Measurements from ENCODE around the gene ADPRHL1.

The ADPRHL1 gene

GRCh38 chr13:113452942-113453901, at the start of gene ADPRHL1:
Gene ADPRHL1, minus strand, starts transcription at chr13:113453488. Its CDS starts 51 bp downstream, at chr13:113453437.
- peak; percentile 70 for DNase-seq (ENCODE audit: low spot score)

- DNase-seq (ENCODE audit: low spot score), result no peak
Measured at GRCh38 chr13:113502686-113503085, 49.4 kb upstream of the ADPRHL1 start.

GRCh38 chr13:113500530-113501265, 47.4 kb upstream of the ADPRHL1 start:
- no peak for DNase-seq (ENCODE audit: low spot score)

DNA sequence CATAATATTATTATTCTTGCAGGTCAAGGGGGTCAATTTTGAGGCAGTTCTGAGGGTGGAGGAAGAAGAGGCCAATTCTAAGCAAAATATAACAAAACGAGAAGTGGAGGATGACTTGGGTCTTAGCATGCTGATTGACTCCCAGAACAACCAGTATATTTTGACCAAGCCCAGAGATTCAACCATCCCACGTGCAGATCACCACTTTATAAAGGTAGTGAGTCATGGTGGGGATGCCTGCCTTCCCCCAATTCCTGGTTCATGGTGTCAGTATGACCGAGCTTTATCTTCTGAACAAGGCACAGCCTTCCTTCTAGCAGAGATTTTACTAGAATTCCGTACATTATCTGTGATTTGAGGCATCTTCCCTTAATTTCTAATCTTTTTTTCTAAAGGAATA, 46.6 kb upstream of the ADPRHL1 start:
- DNase-seq (ENCODE audit: low spot score), result no peak

GRCh38 chr13:113498905-113499304, 45.6 kb upstream of the ADPRHL1 start:
- no peak for DNase-seq (ENCODE audit: low spot score)

- DNase-seq (ENCODE audit: low spot score), result no peak
Measured at GRCh38 chr13:113497217-113497616, 43.9 kb upstream of the ADPRHL1 start.

GRCh38 chr13:113495494-113496210, 42.4 kb upstream of the ADPRHL1 start:
- no peak for DNase-seq (ENCODE audit: low spot score)

DNA sequence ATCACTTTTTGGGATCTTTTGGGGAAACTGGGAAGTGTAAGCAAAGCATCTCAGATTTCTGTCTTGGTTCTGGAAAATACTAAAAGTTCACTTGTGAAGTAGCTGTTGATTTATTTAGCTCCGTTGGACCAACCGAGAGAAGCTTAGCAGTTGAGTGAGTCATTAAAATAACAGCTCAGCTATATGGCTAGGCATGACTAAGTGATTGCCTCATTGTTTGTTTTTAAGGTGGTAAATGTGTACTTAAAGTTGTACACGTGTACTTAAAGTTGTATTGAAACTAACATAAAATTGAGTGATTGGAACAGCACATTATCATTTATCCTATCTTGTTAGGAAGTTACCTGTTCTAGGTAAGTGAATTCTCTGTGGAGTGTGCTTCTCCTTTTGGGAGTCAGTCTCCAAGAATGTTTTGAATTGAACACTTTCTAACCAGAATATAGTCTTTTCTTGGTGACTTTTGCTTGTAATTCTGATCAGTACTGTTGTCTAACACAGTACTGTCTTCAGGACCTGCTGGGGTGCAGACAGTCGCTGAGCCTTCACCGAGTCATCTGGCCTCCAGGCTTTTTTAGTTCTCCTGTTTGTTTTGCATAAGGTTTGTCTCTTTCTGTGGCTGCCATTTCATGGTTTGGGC, 40.1 kb upstream of the ADPRHL1 start:
- no peak for DNase-seq (ENCODE audit: low spot score)

- DNase-seq (ENCODE audit: low spot score), result no peak
Measured at GRCh38 chr13:113491982-113492381, 38.7 kb upstream of the ADPRHL1 start.

DNA sequence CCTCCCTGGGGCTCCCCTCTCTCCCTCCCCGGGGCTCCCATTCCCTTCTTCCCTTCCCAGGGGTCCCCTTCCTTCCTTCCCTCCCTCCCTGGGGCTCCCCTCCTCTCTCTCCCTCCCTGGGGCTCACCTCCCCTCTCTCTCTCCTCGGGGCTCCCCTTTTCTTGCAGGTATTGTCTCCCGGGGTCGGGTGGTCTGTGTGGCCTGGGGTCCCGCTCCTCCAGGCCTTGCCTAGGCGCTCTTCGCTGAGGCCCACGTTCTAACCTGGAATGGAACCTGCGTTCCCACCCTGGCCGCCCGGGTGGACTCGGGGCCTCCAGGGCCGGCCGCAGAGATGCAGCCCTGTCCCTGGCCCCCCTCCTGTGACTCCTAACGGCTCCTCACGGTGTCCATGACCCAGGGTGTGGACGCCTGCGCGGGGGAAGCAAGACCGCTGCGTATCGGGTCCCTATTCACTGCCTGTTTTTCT, 38.2 kb upstream of the ADPRHL1 start:
- no peak for DNase-seq (ENCODE audit: low spot score)

DNA sequence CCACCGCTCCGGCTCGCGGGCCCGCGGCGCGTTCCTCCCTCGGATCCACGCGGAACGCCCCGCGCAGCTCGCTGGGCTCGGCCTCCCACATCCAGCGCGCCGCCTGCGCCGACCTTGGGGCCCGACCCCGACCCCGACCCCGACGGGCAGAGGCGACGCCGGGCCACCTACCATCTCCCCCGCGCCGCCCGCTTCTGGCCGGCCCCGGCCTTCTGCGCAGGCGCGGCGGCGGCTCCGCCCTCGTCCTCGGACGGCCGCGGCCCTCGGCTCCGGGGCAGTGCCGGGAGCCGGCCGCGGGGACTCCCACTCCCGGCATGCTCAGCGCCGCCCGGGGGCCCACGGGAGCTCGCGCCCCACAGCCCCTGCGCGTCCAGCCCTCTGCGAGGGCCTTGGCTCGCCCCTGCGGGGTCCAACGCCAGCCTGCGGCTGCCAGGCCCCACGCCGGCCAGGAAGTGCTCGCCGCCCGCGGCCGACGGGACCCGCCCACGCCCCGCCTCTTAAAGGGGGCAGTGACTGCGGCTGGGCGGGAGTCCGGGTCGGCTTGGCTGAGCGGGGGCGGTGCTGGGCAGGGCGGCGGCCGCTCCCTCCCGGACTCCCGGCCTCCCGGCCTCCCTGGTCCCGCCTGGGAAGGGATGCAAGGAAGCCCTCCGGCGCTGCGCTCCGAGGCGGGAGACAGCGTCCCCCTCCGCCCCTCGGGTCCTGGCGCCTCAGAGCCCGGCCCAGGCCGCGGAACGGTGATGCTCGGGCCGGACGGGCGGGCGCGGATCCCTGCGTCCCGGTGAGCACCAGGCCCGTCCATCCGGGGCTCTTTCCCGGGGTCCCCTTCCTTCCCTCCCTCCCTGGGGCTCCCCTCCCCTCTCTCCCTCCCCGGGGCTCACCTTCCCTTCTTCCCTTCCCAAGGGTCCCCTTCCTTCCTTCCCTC, 37.5 kb upstream of the ADPRHL1 start, which contains the start of gene DCUN1D2:
Gene DCUN1D2, minus strand, starts transcription at position 216 of the 922 bp plus-strand sequence. Its CDS starts 42 bp downstream, at position 174.
- DNase-seq (ENCODE audit: low spot score), result peak; percentile 96

DNA sequence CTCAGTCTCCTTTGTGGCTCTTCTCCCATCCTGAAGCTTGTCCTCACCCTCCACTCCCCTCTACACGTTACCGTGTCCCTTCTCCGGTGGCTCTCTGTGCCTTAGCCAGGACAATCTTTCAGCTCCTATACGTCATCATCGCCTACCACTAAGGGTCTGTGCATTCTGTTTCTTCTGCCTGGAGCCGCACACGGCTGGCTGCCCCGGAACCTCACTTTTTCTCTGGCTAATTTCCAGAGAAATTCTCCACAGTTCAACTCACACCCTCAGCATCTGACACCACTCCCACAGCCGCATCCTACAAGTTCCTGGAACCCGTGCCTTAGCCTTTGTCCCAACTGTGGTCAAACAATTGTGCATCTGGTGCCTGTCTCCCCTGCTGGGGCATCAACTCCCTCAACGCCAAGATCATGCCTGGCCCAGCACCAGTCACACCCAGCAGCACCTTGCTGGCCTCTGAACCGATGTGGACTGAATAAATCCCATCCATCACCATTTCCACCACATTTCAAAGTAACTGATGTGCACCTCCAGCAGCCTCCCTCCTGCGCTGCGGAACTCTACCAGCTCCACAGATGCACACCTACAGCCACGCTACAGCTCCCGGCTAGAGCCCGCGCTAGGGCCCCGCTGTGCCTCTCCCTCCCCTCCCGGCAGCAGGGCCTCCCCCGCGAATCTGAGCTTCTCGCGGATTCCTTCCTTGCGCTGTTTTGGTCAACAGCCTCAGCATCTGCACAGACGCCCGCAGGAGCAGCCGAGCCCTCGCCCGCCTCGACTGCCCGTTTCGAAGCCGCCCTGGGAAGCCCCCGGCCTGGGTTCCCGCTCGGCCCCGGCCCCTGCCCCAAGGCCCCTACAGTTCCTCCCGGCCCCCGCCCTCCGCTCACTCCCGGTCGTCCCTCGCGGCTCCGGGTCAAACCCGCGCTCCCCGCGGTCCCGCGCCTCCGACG, 36.5 kb upstream of the ADPRHL1 start:
- DNase-seq (ENCODE audit: low spot score), result no peak

DNA sequence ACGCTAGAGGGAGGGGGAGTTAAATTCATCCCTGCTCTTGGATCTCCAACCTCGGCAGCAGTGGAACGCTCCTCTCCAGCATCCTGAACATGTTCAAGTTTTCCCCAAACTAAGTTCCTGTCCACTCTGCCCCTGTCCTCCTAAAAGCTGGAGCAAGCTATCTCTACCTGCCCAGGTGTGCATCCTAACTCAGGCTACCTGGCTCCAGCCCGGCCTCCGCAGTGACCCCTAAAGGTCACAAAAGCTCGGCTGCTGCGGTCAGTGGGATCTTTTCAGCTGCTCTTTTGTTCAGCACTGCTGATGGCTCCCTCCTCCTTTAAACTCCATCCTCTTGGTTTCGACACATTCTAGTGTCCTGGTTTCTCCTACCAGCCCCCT, 35.9 kb upstream of the ADPRHL1 start:
- DNase-seq (ENCODE audit: low spot score), result no peak

GRCh38 chr13:113488283-113488682, 35.0 kb upstream of the ADPRHL1 start:
- no peak for DNase-seq (ENCODE audit: low spot score)

DNA sequence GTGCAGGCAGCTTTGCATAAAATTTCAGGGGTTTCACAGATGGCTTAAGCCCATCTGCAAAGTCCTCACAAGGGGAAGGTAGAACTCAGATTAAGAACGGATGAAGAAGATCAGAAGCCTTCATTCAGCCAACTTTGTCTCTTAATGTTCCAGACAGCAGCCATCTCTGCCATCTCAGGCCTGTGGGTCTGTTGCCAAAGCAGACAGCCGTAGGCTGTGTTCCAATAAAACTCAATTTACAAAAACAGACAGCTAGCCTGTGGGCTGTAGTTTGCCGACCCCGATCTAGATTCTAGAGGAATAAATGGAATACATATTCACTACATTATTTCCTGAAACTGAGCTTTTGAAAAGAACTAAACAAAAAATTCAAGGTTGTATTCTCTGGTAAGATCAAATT, 33.4 kb upstream of the ADPRHL1 start:
- no peak for DNase-seq (ENCODE audit: low spot score)

DNA sequence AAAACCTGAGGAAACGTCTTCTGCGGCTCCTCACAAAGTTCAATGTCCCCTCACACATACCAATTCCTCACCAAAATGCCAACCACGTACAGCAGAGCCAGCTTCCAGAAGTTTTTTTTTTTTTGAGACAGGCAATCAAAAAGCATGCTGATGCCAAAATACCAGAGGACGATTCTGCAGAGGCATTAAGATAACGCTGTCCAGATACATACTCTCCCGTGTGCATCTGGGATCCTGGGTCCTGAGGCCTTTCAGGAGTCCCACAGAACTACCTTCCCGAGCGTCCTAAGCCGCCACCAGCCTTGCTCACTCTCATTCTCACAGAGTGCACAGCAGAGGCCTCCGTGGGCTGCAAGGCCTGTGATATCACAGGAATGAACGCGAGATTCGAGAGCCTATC, 32.3 kb upstream of the ADPRHL1 start:
- DNase-seq (ENCODE audit: low spot score), result no peak

GRCh38 chr13:113483504-113484293, 30.4 kb upstream of the ADPRHL1 start:
- no peak for DNase-seq (ENCODE audit: low spot score)

- DNase-seq (ENCODE audit: low spot score), result no peak
Measured at GRCh38 chr13:113483081-113483480, 29.8 kb upstream of the ADPRHL1 start.

DNA sequence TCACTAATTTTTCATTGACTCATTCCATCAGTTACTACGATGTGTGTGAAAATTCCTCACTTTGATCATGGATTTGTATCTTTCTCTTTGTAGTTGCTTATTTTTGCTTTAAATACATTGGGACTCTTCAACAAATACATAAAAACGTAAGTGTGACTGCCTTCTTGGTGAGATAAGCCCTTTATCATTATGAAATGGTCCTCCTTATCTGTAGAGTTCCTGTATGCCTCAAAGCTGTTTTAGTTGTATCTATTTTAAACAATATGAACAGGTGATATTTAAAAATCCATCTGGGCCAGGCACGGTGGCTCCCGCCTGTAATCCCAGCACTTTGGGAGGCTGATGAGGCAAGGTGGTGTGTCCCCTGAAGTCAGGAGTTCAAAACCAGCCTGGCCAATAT, 25.9 kb upstream of the ADPRHL1 start:
- no peak for DNase-seq (ENCODE audit: low spot score)

All from left forelimb (tissue), 1 donor.